HG02970 (cell line): ENCODE data around the gene CNPY3.

Experiments used
- ATAC-seq: cut with Tn5 transposase; IDR thresholded peaks from one replicate; pipeline ENCODE4 v1.9.1; 2021; ENCODE audit warnings: mild to moderate bottlenecking, moderate library complexity, moderate number of reproducible peaks; ENCODE audit not compliant: unreplicated experiment, low FRiP score

CNPY3 gene

DNA sequence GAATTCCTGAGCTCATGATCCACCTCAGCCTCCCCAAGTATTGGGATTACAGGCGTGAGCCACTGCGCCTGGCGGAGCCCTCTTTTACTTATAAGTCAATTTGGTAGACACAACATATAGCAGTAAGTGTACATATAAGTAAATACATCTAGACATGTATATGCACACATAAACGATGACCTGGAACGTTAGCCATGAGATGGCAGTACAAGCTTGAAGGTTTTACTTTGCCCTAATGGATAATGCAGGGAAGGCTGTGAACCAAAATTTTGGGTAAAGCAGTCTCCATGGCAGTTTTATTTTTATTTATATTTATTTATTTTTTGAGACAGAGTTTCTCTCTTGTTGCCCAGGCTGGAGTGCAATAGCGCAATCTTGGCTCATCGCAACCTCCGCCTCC is 28.8 kb downstream of the CNPY3 start:
- ATAC-seq: no peak

DNA sequence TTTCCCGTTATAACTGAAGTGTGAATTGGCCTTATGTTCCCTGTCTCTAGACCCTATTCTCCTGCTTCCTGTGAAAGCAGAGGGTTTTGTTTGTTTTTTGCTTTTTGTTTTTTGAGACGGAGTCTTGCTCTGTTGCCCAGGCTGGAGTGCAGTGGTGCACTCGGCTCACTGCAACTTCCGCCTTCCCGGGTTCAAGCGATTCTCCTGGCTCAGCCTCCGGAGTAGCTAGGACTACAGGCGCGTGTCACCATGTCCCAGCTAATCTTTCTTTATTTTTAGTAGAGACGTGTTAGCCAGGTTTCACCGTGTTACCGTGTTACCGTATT is 30.6 kb downstream of the CNPY3 start:
- ATAC-seq: no peak

DNA sequence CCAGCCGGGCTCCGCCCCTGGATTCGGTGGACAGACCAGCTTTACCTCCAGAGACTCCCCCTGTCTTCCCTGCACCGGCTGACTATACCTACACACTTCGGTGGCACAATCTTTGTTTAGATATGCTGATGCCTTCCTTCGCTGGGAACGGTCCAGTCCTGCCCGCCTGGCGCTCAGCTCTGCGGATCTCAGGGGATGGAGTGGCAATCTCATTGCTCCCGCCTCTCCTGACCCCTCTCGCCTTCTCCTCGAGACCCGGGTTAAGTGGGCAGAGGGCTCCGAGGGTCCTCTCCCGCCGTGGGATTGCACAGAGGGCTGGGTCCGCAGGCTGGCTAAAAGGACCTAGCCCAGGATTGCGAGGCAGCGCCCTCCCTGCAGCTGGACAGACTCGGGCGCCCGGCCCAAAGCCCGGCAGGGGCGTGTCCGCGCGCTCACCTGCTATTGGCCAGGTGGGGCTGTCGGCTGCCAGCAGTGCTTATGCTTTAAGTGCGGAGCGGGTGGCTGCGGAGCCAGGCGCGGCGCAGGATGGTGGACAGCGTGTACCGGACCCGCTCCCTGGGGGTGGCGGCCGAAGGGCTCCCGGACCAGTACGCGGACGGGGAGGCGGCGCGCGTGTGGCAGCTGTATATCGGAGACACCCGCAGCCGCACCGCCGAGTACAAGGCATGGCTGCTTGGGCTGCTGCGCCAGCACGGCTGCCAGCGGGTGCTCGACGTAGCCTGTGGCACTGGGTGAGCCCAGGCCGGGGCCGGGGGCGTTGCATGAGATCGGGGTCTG is 31.2 kb downstream of the CNPY3 start, which contains the start of gene GNMT:
GNMT (plus strand) TSS at position 512 of the 777 bp plus-strand sequence; CDS start at position 526, 14 bp downstream.
- no peak for ATAC-seq

DNA sequence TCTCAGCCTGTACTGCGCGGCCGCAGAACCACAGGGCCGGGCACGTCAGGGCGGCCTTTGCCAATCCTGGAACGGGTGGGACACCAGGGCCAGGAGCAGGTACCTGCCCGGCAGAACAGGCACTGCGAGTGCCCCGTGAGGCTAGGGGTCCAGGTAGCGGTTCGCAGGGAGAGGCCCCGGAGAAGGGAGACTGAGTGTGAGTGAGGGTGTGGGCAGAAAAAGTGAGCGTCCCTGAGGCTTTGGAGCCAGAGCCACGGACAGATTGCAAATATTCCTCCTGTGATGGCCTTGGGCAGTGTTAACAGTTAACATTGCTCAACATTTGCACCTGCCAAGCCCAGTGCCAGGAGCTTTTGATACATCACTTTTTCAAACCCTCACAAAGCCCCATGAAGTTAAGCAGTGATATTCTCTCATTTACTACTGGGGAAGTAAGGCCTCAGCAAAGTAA is 31.8 kb downstream of the CNPY3 start:
- ATAC-seq: no peak

DNA sequence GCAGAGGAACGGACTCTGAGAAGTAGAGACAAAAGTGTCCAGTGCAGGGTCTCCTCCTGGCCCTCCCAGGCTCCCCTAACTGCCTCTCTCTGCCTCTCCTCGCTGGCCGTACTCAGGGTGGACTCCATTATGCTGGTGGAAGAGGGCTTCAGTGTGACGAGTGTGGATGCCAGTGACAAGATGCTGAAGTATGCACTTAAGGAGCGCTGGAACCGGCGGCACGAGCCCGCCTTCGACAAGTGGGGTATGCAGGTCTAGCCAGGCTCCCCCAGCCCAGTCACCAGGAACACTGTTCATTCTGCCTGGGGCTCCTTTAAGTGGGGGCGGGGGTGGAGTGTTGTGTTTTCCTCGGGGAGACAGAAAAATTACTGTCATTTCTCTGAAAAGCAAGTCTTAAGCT is 32.8 kb downstream of the CNPY3 start:
- no peak for ATAC-seq

DNA sequence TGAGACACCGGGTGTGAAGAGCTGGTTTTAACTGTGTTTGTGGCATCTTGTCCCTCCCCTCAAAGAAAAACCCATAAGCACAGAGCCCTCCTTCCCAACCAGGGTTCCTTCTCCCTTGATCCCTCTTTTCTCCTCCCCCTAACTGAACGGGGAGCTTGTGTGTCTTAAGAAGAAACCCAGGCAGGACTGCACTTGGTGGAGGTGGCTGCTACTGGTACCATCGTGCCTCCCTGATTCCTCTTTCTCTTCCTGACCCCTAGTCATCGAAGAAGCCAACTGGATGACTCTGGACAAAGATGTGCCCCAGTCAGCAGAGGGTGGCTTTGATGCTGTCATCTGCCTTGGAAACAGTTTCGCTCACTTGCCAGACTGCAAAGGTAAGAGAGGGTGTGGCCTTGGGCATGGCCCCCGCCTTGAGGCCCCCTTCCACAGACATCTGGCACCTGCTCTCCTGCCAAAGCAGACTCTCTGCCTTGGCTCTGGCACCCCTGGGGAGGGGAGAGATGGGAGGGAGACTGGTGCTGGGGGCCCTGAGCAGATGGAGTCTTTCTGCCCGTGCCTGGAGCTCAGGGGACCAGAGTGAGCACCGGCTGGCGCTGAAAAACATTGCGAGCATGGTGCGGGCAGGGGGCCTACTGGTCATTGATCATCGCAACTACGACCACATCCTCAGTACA is 33.4 kb downstream of the CNPY3 start:
- no peak for ATAC-seq

DNA sequence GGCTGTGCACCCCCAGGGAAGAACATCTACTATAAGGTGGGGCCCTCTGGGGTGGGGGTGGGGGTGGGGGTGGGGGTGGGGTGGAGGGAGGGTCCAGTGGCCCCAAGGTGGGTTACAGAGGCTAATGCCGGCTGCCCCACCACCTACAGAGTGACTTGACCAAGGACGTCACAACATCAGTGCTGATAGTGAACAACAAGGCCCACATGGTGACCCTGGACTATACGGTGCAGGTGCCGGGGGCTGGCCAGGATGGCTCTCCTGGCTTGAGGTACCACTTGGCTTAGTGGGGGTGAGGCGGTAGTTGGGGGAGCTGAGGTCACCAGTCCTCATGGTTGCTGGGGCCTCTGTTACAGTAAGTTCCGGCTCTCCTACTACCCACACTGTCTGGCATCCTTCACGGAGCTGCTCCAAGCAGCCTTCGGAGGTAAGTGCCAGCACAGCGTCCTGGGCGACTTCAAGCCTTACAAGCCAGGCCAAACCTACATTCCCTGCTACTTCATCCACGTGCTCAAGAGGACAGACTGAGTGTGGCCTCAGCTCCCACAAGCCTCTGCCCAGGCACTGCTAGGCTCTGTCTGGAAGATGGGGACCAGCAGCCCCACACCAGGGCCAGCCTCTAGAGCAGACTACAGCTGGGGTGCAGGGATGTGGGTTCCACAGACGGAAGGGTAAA is 34.0 kb downstream of the CNPY3 start:
- ATAC-seq: no peak

DNA sequence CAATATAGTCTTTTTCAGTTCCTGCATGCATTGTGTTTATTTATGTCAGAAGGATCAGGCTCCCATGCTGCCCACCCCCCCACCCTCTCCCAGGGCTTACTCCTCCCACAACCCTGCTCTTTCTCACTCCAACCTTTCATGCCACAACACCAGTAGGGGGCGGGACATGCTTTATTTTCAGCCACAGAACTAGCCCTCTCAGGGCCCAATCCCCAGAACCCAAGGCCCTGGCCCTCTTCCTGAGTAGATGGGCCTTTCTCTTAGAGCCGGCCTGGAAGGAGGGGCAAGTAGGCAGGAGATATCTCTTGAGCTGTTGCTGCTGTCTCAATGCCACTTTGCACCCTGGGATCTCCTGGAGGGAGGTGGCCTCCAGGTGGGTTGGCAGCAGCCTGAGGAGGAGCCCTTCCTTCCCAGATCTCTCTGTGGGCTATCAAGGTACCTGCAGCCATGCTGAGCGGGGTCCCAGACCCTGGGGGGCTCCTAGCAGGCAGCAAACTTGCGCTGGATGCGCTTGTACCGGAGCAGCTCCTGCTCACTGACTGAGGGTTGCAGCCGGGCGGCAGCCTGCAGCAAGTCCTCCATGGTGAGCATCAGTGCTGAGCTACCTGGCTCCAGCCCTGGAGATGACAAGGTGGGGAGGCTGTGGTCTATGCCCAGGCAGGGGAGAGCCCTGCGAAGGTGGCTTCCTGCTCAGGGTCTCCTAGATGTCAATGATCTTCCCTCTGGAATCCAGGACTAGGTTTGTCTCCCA is 34.8 kb downstream of the CNPY3 start:
- ATAC-seq: no peak

DNA sequence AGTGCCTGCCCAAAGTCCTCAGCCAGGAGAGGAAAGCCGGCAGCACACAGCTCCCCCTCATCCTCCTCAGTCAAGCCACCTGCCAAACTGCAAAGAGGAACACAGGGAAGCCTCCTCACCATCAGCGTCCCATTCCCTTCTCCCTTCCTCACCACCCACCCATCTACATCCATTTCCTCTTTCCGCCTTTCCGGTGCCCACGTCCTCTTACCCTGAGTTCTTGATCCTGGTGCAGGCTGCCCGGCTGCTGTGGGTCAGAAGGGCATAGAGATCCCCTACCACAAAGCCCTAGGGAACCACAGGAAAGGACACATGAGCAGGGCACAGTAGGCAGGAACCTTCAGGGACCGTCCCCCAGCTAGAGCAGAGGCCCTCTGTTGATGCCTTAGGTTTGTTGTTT is 37.3 kb downstream of the CNPY3 start:
- ATAC-seq: no peak

DNA sequence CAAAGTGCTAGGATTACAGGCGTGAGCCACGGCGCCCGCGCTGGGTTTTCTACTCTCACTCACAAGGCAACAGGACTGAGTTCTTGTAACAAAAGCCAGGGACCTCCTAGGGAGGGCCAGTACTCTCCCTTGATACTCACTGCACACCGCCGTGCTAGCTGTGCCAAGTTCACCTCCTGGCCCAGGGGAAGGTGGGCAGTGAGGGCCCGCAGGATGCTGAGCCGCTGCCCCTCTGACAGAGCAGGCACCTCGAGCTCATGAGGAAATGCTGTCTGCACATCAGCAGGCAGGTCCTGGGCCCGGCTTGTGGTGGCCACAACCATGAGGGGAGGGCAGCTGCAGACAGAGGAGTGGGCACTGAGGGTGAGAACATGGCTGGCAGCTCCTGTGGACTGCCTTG is 37.9 kb downstream of the CNPY3 start:
- no peak for ATAC-seq

DNA sequence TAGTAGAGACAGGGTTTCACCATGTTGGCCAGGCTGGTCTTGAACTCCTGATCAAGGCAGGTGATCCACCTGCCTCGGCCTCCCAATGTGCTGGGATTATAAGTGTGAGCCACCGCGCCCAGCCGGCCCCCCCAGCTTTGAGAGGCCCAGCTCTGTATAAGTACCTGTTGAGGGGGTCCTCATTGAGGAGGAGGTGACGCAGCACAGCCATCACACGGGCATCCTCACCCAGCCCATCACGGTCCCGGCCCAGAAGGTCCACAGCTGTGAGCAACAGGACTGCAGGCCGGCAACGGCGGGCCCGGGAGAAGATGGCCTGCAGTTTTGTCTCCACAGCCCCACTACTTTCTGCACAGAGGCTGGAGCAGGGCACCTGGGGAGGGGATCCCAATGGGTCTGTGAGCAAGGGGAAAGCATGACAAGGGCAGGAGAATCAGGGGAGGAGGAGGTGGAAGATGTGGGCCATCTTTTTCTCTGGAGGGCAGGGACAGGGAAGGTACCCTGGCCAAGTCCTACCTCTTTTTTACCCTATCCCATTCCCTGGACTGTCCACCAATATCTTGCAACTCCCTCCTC is 38.9 kb downstream of the CNPY3 start:
- ATAC-seq: no peak

DNA sequence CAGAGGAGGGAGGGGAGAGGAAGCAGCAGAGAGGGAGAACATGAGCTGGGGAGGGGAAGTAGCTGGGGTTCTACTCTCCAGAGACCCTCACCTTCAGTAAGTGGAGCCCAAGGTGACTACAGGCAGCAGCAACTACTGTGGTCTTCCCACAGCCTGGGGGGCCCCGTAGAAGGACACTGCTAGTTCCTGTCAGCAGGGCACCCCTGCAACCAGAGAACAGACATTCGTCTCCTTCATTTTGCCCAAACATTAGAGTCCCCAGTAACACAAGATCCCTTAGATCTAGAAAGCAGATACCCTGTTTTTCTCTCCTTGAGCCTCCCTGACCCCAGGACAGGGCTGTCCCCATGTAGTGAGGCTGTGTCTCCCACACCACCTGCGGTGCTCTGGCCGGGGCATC is 39.5 kb downstream of the CNPY3 start:
- ATAC-seq: no peak

DNA sequence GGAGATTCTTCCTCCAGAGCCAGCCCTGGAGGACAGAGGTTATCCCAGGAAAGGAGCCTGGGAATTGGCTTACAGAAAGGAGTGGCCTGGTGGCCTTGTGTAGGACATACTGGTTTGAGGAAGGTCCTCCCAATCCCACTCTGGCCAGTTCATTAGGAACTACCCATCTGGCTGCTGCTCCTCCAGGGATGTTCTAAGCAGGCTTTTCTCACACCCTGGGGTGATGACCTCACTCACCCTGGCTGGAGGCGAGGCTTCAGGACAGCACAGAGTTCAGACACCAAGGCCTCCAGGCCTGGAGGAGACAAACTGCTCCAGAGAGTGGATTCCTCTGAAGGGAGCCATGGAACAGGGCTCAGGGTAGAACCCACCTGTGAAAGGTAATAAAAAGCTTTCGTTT is 40.2 kb downstream of the CNPY3 start:
- ATAC-seq: no peak

DNA sequence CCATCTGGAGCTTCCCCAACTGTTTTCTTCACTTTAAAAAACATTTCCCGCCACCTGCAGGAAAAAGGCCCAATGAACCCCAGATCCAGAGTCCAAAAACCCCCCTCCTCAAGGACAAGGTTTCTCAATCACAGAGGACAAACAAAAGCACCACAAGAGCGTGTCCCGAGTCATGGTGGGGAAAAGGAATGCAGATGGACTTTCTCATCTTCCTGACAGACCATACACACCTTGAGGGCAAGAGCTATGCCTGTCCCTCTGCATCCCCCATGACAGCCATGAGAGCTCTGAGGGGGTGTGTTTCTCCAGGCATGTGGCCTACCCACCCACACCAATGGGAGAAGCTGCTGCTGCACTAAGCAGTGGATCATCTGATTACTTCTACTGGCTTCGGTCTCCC is 40.7 kb downstream of the CNPY3 start:
- ATAC-seq: no peak

DNA sequence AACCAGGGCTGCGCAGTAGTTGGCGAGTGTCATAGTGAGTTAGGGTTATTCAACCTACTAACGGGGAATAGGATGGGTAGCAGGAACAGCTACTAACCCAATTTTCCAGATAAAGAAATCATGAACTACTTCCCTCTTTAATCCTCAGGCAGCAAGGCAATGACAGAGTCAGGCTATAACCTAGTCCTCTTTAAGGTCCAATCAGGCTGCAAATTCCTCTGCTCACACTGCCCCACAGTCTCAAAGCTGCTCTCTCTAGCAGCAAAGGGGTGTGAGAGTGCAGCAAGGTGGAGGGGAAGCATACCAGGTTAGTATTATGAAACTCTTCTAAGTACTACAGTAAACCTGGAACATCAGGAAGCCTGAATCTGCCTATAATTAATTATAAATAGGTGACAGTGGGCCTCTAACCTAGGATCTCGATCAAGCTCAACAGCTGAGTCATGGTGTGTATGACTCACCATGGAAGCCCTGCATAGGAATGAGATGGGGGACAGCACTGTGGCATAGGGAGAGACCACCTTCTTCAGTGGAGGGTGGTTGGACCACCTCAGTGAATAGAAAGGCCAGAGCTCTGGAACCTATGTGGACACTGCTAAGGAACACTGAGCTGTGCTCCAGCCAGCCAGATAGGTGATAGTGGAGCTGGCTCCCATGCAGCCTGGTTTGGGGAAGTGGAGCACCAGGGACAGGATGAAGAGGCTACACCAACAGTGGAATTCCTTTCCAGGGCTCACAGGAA is 41.8 kb downstream of the CNPY3 start:
- ATAC-seq: no peak

DNA sequence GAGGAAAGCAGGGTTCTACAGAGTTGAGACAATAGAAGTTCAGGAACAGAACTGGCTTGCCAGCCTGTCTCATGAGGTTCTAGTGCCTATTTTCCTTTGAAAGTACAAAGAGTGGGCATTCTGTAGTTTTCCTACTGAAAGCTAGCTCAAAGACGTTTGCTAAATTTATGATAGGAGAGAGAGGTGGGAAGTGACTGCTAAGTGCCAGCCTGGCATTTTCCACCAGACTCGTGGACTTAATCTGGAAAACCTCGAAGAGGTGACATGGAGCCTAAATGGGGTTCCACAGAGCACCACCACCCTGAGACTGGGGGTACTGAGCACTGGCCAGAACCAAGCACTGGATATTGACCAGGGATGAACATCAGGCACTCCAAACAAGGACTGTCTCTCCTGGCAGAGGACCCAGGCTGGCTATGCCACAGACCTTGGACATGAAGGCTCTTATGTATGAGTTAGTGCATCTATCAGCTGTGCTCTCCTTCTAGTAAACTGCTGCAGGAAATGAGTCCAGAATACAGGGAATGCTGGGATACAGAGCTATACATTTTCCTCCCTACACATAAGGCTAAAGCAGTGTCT is 42.6 kb downstream of the CNPY3 start:
- ATAC-seq: no peak

DNA sequence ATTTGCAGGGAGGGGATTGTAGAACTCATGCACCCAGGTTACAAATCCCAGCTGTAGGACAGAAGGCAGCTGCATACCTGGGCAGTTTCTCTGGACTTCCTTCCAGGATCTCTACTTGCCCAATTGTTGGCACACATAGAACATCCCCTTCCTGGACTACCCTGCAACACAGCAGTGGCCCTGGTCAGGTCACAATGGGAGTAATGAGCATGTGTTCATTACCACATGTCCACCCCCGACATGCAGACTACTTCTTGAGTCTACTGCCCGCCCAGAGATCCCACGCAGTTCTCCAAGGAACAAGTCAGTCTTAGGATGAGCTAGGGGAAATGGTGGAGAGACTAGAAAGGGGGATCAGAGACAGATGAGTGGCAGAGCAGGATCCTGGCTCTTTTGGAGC is 44.6 kb downstream of the CNPY3 start:
- no peak for ATAC-seq

DNA sequence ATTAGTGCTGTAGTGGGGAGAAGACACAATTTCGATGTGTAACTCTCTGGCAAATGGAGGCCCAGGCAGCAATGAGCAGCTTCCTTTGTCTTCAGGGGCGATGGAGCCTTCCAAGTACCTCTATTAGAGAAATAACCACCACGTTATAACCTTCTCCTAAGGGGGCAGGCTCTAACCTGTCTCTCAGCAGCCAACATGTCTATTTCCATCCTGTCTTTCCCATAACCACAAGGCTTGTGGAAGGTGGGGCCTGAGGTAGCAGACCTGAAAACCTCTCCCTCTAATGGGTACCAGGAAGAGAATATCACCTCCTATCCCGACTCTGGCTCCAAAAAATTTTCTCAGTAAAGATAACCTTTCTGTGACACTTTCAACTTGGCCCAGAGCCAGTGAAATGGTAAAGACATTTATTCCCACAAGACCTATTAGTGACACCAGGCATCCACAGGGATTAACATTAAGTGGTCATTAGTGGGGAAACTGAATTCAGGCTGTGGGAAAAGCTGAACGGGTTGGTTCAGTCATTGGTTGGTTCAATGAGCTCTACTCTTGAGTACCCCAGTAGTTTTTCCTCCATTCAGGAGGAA is 45.7 kb downstream of the CNPY3 start:
- ATAC-seq: no peak

DNA sequence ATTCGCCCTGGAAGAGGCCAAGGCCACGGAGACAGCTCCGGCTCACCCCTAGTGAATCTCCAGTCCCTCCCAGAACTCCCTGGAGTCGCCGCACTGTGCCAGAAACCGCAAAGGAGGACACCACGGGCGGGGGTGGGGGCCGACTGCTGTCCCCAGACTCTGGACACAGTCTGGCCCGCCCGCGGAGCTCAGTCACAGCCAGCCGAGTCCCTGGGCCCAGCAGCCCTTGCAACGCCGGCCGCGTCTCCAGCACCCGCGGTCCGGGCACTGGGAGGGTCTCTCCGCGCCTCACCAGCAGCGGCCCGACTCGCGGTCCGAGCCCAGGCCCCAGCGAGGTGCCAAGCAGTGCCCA is 49.2 kb downstream of the CNPY3 start:
- no peak for ATAC-seq
